HCEC 1CT (cell line): ENCODE results near the gene CAMK1D.

Experiments used
- DNase-seq: peaks from one replicate; pipeline ENCODE4 v3.0.0-alpha.2; 2017

CAMK1D gene

DNA sequence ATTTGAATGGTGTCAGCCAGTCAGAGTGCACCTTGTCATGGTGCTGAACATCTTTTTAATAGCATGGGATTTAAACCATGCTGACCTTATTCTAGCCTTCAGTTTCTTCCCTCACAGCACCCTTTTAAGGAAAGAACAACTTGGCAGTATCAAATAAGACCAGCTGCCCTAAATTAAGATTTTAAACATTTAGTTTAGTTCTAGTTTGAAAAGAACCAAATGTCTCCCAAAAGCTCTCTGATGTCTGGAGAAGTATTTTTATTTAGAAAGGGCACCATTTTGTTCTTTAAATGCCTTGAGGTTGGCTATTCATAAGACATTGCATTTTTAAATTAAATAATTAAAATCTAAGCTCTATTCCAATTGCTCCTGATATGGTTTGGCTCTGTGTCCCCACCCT is 531.1 kb downstream of the CAMK1D start:
- no peak for DNase-seq

GRCh38 chr10:12884851-12885250 is 535.5 kb downstream of the CAMK1D start:
- no peak for DNase-seq
